ENCODE measurements around the gene SLC25A25.

DNA sequence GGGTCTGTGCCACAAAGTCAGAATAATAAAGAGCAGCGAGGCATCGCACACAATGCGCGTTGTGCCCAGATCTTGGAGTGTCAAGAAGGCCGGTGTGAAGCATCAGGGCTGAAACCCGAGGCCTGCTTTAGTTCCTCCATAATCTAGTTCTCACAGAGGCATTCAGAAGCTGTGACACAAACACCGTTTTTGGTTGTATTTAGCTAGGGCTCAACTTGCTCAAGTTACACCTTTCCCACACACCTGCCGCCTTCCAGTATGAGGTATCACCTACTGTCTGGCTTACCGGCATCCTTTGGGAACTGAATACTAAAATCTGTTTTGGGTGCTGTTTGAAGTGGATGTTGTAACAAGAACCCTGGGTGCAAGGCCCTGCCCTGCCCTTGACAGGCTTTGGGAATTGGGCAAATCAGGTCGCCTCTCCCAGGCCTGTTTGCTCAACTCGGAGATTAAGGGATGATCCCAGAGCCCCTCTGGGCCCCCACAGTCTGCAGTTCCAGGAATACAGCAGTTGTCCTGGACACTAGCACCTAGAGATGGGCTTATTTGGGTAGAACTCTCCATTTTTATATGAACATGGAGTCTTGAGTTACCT is 27.0 kb downstream of the SLC25A25 start:
- TF ChIP-seq, protein P1, sequence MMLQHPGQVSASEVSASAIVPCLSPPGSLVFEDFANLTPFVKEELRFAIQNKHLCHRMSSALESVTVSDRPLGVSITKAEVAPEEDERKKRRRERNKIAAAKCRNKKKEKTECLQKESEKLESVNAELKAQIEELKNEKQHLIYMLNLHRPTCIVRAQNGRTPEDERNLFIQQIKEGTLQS (IDR thresholded peaks at IDR 0.05; ENCODE audit: insufficient read depth, low read depth, low read length), result no peak
- TF ChIP-seq PHF8 (conservative IDR thresholded peaks at IDR 0.05; ENCODE audit: low read depth, low read length), result no peak
- TF ChIP-seq SIRT6 (IDR thresholded peaks at IDR 0.05; ENCODE audit: low read length), result no peak
- TF ChIP-seq BCL11A (IDR thresholded peaks at IDR 0.05; ENCODE audit: low read depth in 2 of 2, low read length in 2 of 2), result no peak
- no peak for TF ChIP-seq KDM5A (IDR thresholded peaks at IDR 0.05; ENCODE audit: low read length)
- TF ChIP-seq MAFK (IDR thresholded peaks at IDR 0.05; ENCODE audit: low read depth, low read length), result no peak
- TF ChIP-seq YY1 (IDR thresholded peaks at IDR 0.05; ENCODE audit: low read depth, low read length), result no peak
- TF ChIP-seq CTCF (IDR thresholded peaks at IDR 0.05; ENCODE audit: control extremely low read depth in 1 of 3, insufficient read depth in 1 of 3, low read depth in 1 of 3, low read length in 3 of 3), result no peak
- no peak for TF ChIP-seq POLR2AphosphoS5 (IDR thresholded peaks at IDR 0.05; ENCODE audit: low read depth, low read length)
- TF ChIP-seq EP300 (IDR thresholded peaks at IDR 0.05; ENCODE audit: borderline replicate concordance in 1 of 2, low read depth in 2 of 2, low read length in 2 of 2), result no peak
